OCI-LY1 (cell line): ENCODE results near the gene INSR.

Source experiments
- H2AFZ ChIP-seq: fragments of 200-600 bp; sonication (generic), shearing (Covaris generic); 2 replicates; pipeline ENCODE4 v1.6.0; 2014; ENCODE audit warnings: antibody characterized with exemption, mild to moderate bottlenecking, low read length
- H3F3A ChIP-seq: fragments of 200-600 bp; sonication (generic), shearing (Covaris generic); 2 replicates; pipeline ENCODE4 v1.6.0; 2014; ENCODE audit warnings: mild to moderate bottlenecking, antibody characterized with exemption, low read length, moderate library complexity; ENCODE audit not compliant: insufficient read depth
- H3K27ac ChIP-seq: fragments of 200-600 bp; sonication (generic); 2 replicates; pipeline ENCODE4 v1.5.1; 2014; ENCODE audit warnings: low read length, mixed run types, mild to moderate bottlenecking, low read depth; ENCODE audit not compliant: poor library complexity, severe bottlenecking
- H3K27me3 ChIP-seq: fragments of 200-600 bp; sonication (generic); 2 replicates; pipeline ENCODE4 v1.6.0; 2014; ENCODE audit warnings: antibody characterized with exemption, mild to moderate bottlenecking, low read length, moderate library complexity; ENCODE audit not compliant: insufficient read depth
- H3K36me3 ChIP-seq: fragments of 200-600 bp; sonication (generic); 2 replicates; pipeline ENCODE4 v1.6.1; 2014; ENCODE audit warnings: mild to moderate bottlenecking, antibody characterized with exemption, low read length, moderate library complexity, mixed read lengths; ENCODE audit not compliant: insufficient read depth
- H3K4me1 ChIP-seq: fragments of 200-600 bp; sonication (generic); 2 replicates; pipeline ENCODE4 v1.5.1; 2014; ENCODE audit warnings: mild to moderate bottlenecking, low read length, moderate library complexity; ENCODE audit not compliant: insufficient read depth, severe bottlenecking
- H3K4me2 ChIP-seq: fragments of 200-600 bp; sonication (generic), shearing (Covaris generic); 2 replicates; pipeline ENCODE4 v1.6.1; 2014; ENCODE audit warnings: low read length
- H3K4me3 ChIP-seq: fragments of 200-600 bp; sonication (generic); 2 replicates; pipeline ENCODE4 v1.5.1; 2014; ENCODE audit warnings: low read length, low read depth, mild to moderate bottlenecking, mixed read lengths; ENCODE audit not compliant: poor library complexity, severe bottlenecking
- H3K79me2 ChIP-seq: fragments of 200-600 bp; shearing (Covaris generic); 2 replicates; pipeline ENCODE4 v1.6.1; 2016; ENCODE audit warnings: mixed run types, low read length, mixed read lengths; ENCODE audit not compliant: insufficient read depth
- H3K9ac ChIP-seq: fragments of 200-600 bp; sonication (generic), shearing (Covaris generic); 2 replicates; pipeline ENCODE4 v1.6.1; 2014; ENCODE audit warnings: mild to moderate bottlenecking, low read length, mixed read lengths
- H3K9me2 ChIP-seq: fragments of 200-600 bp; sonication (generic), shearing (Covaris generic); 2 replicates; pipeline ENCODE4 v1.6.1; 2014; ENCODE audit warnings: low read depth, mild to moderate bottlenecking, low read length, mixed read lengths
- H3K9me3 ChIP-seq: fragments of 200-600 bp; shearing (Covaris generic); 2 replicates; pipeline ENCODE4 v1.6.1; 2014; ENCODE audit warnings: low read length, mixed read lengths
- H4K20me1 ChIP-seq: fragments of 200-600 bp; sonication (generic), shearing (Covaris generic); 2 replicates; pipeline ENCODE4 v1.6.0; 2016; ENCODE audit warnings: mild to moderate bottlenecking, low read length; ENCODE audit not compliant: insufficient read depth
- CTCF ChIP-seq: fragments of 200-600 bp; sonication (generic), shearing (Covaris generic); IDR thresholded peaks from 2 replicates; pipeline ENCODE4 v1.5.1; 2017; ENCODE audit warnings: mild to moderate bottlenecking, antibody characterized with exemption, low read length, moderate library complexity, mixed read lengths
- EZH2 ChIP-seq: fragments of 200-600 bp; sonication (generic), shearing (Covaris generic); IDR thresholded peaks from 2 replicates; pipeline ENCODE4 v1.8.0; 2017; ENCODE audit warnings: borderline replicate concordance, mixed run types, mild to moderate bottlenecking, antibody characterized with exemption, low read length, moderate library complexity, mixed read lengths

The INSR gene

GRCh38 chr19:7258840-7259395 lies 35.3 kb downstream of the INSR start:
- no peak for TF ChIP-seq EZH2
- no peak for TF ChIP-seq CTCF
- H3K9me2 ChIP-seq = no peaks in the 10 kb centered on the region
- no peaks in the 10 kb centered on the region for H4K20me1 ChIP-seq
- no peaks in the 10 kb centered on the region for H3K9me3 ChIP-seq
- H3K4me1 ChIP-seq = peaks cover 11% of the 10 kb centered on the region
- no peaks in the 10 kb centered on the region for H3K79me2 ChIP-seq
- H3K36me3 ChIP-seq = no peaks in the 10 kb centered on the region
- H3K4me3 ChIP-seq = no peak overlapping the region
- no peak overlapping the region for H2AFZ ChIP-seq
- no peaks in the 10 kb centered on the region for H3K27me3 ChIP-seq
- H3K4me2 ChIP-seq = no peak overlapping the region
- H3K9ac ChIP-seq = no peak overlapping the region
- H3F3A ChIP-seq = no peaks in the 10 kb centered on the region
- no peak overlapping the region for H3K27ac ChIP-seq

DNA sequence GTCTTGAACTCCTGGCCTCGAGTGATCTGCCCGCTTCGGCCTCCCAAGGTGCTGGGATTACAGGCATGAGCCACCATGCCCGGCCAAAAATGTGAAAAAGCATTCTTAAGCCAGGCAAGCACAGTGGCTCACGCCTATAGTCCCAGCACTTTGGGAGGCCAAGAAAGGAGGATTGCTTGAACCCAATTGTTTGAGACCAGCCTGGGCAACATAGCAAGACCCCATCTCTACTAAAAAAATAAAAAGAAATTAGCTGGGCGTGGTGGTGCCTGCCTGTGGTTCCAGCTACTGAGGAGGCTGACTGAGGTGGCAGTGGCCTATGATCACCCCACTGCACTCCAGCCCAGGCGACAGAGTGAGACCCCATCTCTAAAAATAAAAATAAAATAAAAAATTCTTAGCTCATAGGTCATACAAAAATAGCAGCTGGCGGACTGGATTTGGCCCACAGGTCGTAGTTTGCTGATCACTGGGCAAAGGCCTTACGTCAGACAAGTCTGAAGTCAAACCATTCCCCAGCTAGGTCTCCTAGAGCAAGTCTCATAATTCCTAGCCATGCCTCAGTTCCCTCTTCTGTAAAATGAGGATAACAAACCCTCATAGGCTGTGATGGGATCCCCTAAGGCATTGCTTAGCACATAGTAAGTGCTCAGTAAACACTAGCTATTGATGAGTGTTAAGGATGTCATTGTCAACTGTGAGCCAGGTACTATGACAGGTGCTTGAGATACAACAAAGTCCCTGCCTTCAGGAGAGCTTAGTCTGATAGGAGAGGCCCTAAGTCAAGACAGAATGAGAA lies 36.0 kb downstream of the INSR start:
- TF ChIP-seq EZH2 = no peak
- no peak for TF ChIP-seq CTCF
- no peak overlapping the region for H2AFZ ChIP-seq
- H3K9me2 ChIP-seq = no peaks in the 10 kb centered on the region
- no peaks in the 10 kb centered on the region for H3K27me3 ChIP-seq
- H3K4me2 ChIP-seq = no peak overlapping the region
- H3K36me3 ChIP-seq = no peaks in the 10 kb centered on the region
- no peak overlapping the region for H3K9ac ChIP-seq
- H3K79me2 ChIP-seq = no peaks in the 10 kb centered on the region
- no peak overlapping the region for H3K27ac ChIP-seq
- no peak overlapping the region for H3K4me3 ChIP-seq
- H3K4me1 ChIP-seq = peaks cover 11% of the 10 kb centered on the region
- H4K20me1 ChIP-seq = no peaks in the 10 kb centered on the region
- H3K9me3 ChIP-seq = no peaks in the 10 kb centered on the region
- no peaks in the 10 kb centered on the region for H3F3A ChIP-seq

DNA sequence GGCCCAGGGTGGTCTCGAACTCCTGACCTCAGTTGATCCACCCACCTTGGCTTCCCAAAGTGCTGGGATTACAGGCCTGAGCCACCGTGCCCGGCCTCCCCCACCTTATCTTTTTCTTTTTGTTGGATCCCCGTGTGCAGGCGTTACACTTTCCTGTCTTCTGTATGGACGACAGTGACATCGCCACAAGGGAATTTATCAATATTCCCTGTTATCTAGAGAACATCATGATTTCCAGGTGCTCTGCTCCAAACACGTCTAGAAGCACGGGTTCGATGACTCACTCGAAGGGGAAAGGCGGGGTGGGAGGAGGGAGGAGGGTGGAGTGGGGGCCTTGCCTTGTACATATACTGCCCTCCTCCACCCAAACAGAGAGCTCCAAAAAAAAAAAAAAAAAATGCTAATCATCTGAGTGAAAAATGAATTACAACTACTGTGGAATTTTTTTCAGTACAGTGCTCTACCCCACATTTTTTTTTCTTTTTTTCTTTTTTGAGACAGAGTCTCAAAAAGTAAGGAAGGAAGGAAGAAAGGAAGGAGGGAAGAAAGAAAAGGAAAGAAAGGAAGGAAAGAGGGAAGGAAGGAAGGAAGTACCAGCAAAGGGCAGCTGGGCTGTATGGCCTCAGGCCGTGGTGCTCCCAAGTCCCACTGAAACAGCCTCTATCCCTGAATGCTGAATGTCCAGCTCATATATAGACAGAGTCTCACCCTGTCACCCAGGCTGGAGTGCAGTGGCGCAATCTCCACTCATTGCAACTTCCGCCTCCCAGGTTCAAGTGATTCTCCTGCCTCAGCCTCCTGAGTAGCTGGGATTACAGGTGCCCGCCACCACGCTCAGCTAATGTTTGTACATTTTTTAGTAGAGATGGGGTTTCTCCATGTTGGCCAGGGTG lies 36.8 kb downstream of the INSR start:
- no peak overlapping the region for H2AFZ ChIP-seq
- H3K79me2 ChIP-seq = no peaks in the 10 kb centered on the region
- no peak overlapping the region for H3K4me2 ChIP-seq

More for the DNA sequence above, 36.8 kb downstream of the INSR start:
- Histone ChIP-seq H3K27ac (no peak overlapping the region), H3F3A (no peaks in the 10 kb centered on the region), H3K9ac (no peak overlapping the region), H3K27me3 (no peaks in the 10 kb centered on the region), H4K20me1 (no peaks in the 10 kb centered on the region), H3K9me2 (no peaks in the 10 kb centered on the region), H3K4me1 (peaks cover 7% of the 10 kb centered on the region), H3K4me3 (no peak overlapping the region), H3K9me3 (no peaks in the 10 kb centered on the region), H3K36me3 (no peaks in the 10 kb centered on the region)
- no peak for TF ChIP-seq EZH2
- TF ChIP-seq CTCF = no peak
